Osteoblast (primary cell): ENCODE measurements around the gene TPP1. TPM values are rescaled to one million over a fixed set of nuclear protein-coding genes. Genes with fewer than 3 reads are reported as not detected.

Experiments used
- DNase-seq: peaks from one replicate; pipeline ENCODE4 v3.0.0; 2011; ENCODE audit warnings: low spot score, mixed read lengths; ENCODE audit not compliant: insufficient read length; ENCODE audit errors: missing footprints
- H2AFZ ChIP-seq: 2 replicates; pipeline ENCODE4 v1.6.0; 2011; ENCODE audit warnings: mild to moderate bottlenecking, low read length
- H3K27ac ChIP-seq: 2 replicates; pipeline ENCODE4 v1.5.1; 2011; ENCODE audit warnings: mild to moderate bottlenecking, low read depth, low read length, moderate library complexity
- H3K27me3 ChIP-seq: 2 replicates; pipeline ENCODE4 v1.6.0; 2012; ENCODE audit warnings: mild to moderate bottlenecking, control low read depth, inconsistent platforms, low read length, moderate library complexity; ENCODE audit not compliant: insufficient read depth
- H3K36me3 ChIP-seq: 2 replicates; pipeline ENCODE4 v1.5.1; 2011; ENCODE audit warnings: mild to moderate bottlenecking, low read length, control low read depth, moderate library complexity; ENCODE audit not compliant: insufficient read depth
- H3K4me1 ChIP-seq: 2 replicates; pipeline ENCODE4 v1.5.1; 2011; ENCODE audit warnings: mild to moderate bottlenecking, low read length, control low read depth, moderate library complexity; ENCODE audit not compliant: insufficient read depth
- H3K4me2 ChIP-seq: 2 replicates; pipeline ENCODE4 v1.6.0; 2011; ENCODE audit warnings: mild to moderate bottlenecking, low read length; ENCODE audit not compliant: insufficient read depth
- H3K4me3 ChIP-seq: fragments of 200-600 bp; sonication (generic); 3 replicates; pipeline ENCODE4 v1.5.1; 2012; ENCODE audit warnings: mild to moderate bottlenecking, low read length, inconsistent platforms; ENCODE audit not compliant: insufficient read depth
- H3K79me2 ChIP-seq: 2 replicates; pipeline ENCODE4 v1.6.0; 2012; ENCODE audit warnings: mild to moderate bottlenecking, low read length, control low read depth, inconsistent platforms; ENCODE audit not compliant: insufficient read depth
- H3K9me3 ChIP-seq: 2 replicates; pipeline ENCODE4 v1.5.1; 2011; ENCODE audit warnings: low read depth, low read length, control low read depth
- H4K20me1 ChIP-seq: 2 replicates; pipeline ENCODE4 v1.6.0; 2012; ENCODE audit warnings: mild to moderate bottlenecking, low read length, control low read depth; ENCODE audit not compliant: insufficient read depth
- total RNA-seq: library from RNA; depleted of rRNA; stranded (reverse); fragments of >200 nt; gene quantifications from 2 replicates; pipeline ENCODE4 v1.2.3, GENCODE V29; 2012
- TF ChIP-seq, protein P1 (sequence below): IDR thresholded peaks from 2 replicates; pipeline ENCODE4 v1.5.1; 2011; ENCODE audit warnings: mild to moderate bottlenecking, low read depth, low read length, moderate library complexity; ENCODE audit errors: extremely low read depth

The TPP1 gene
- total RNA-seq, 1 donor: 127 TPM

DNA sequence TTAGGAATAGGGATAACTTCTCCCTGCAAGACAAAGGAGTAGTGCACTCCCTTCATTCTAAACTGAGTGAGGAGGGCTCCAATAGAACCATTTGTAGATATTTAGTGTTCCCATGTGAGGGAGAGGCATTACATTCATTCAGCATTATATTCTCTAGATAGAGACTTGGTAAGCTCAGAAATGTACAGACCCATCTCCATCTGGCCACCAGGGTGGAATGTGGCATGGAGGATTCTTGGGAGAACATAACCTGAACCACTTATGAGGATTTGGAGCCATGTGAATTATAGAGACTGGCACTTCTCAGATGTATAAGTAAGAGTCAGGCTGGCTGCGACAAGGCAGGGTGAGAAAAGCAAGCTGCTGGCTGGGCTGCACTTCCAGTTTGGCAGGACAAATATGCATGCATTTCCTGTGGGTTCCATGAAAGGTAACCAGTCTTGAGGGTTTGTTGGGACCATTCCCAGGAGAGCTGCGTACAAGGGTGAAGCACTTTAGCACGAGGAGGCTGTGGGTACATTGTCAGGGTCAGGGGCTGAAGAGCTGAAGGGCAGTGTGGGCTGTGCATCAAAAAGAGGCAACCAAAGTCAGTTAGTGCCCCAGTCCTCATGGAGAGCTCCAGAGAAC lies 25.0 kb downstream of the TPP1 start:
- H3K4me1 ChIP-seq: no peaks in the 10 kb centered on the region
- H3K27me3 ChIP-seq: no peaks in the 10 kb centered on the region
- no peak overlapping the region for H3K4me3 ChIP-seq
- H3K79me2 ChIP-seq: peaks cover 24% of the 10 kb centered on the region
- no peak overlapping the region for H3K27ac ChIP-seq
- no peak for DNase-seq
- H2AFZ ChIP-seq: no peak overlapping the region
- no peaks in the 10 kb centered on the region for H3K9me3 ChIP-seq
- H4K20me1 ChIP-seq: peaks cover 6% of the 10 kb centered on the region
- H3K36me3 ChIP-seq: peaks cover 39% of the 10 kb centered on the region
- TF ChIP-seq, protein P1, sequence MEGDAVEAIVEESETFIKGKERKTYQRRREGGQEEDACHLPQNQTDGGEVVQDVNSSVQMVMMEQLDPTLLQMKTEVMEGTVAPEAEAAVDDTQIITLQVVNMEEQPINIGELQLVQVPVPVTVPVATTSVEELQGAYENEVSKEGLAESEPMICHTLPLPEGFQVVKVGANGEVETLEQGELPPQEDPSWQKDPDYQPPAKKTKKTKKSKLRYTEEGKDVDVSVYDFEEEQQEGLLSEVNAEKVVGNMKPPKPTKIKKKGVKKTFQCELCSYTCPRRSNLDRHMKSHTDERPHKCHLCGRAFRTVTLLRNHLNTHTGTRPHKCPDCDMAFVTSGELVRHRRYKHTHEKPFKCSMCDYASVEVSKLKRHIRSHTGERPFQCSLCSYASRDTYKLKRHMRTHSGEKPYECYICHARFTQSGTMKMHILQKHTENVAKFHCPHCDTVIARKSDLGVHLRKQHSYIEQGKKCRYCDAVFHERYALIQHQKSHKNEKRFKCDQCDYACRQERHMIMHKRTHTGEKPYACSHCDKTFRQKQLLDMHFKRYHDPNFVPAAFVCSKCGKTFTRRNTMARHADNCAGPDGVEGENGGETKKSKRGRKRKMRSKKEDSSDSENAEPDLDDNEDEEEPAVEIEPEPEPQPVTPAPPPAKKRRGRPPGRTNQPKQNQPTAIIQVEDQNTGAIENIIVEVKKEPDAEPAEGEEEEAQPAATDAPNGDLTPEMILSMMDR: no peak
- H3K4me2 ChIP-seq: no peak overlapping the region

DNA sequence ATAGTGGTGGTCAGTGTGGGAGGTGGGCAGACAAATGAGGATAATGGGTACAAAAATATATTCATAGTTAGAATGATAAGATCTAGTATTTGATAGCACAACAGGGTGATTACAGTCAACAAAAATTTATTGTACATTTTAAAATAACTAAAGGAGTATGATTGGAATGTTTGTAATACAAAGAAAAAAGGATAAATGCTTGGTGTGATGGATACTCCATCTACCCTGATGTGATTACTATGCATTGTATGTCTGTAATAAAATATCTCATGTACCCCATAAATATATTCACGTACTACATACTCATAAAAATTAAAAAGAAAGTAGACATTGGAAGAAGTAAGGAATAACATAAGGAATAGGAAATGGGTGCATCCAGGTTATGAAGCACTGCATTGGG lies 31.2 kb downstream of the TPP1 start:
- Histone ChIP-seq H3K4me1 (no peaks in the 10 kb centered on the region), H3K4me3 (no peak overlapping the region), H3K36me3 (no peaks in the 10 kb centered on the region), H3K4me2 (no peak overlapping the region), H2AFZ (no peak overlapping the region), H3K9me3 (no peaks in the 10 kb centered on the region), H4K20me1 (no peaks in the 10 kb centered on the region), H3K79me2 (no peaks in the 10 kb centered on the region), H3K27ac (no peak overlapping the region), H3K27me3 (no peaks in the 10 kb centered on the region)
- TF ChIP-seq, protein P1: no peak
- DNase-seq: no peak

DNA sequence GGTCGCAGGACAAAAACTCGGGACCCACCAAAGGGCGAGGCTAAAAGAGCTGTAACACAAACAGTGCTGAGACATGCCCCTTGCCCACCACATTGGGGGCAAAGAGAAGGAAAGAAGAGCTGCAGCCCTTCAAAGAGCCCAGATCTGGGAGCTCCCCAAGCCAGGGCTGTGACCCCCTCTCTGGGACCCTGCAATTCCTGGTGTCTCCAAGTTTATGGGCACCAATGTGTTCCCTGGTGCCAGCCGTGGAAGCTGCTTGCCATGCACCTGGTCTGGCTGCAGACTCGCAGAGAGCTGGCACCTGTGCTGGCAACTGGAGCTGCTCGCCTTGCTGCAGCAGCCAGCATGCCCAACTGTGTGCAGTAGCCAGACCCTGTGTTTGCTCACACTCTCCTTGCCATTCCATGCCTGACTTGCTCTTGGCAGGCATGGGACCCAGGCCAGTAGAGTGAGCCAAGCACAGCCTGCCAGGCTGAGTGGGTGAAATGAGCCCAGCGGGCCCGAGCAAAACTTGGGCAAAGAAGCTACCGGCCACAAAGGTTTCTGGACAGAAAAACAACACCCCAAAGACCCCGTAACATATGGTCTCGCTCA lies 31.8 kb downstream of the TPP1 start:
- Histone ChIP-seq H3K4me3 (no peak overlapping the region), H2AFZ (no peak overlapping the region), H3K4me2 (no peak overlapping the region), H4K20me1 (no peaks in the 10 kb centered on the region), H3K27me3 (no peaks in the 10 kb centered on the region), H3K27ac (no peak overlapping the region), H3K79me2 (no peaks in the 10 kb centered on the region), H3K36me3 (no peaks in the 10 kb centered on the region), H3K9me3 (no peaks in the 10 kb centered on the region), H3K4me1 (no peaks in the 10 kb centered on the region)
- TF ChIP-seq, protein P1: no peak
- no peak for DNase-seq

DNA sequence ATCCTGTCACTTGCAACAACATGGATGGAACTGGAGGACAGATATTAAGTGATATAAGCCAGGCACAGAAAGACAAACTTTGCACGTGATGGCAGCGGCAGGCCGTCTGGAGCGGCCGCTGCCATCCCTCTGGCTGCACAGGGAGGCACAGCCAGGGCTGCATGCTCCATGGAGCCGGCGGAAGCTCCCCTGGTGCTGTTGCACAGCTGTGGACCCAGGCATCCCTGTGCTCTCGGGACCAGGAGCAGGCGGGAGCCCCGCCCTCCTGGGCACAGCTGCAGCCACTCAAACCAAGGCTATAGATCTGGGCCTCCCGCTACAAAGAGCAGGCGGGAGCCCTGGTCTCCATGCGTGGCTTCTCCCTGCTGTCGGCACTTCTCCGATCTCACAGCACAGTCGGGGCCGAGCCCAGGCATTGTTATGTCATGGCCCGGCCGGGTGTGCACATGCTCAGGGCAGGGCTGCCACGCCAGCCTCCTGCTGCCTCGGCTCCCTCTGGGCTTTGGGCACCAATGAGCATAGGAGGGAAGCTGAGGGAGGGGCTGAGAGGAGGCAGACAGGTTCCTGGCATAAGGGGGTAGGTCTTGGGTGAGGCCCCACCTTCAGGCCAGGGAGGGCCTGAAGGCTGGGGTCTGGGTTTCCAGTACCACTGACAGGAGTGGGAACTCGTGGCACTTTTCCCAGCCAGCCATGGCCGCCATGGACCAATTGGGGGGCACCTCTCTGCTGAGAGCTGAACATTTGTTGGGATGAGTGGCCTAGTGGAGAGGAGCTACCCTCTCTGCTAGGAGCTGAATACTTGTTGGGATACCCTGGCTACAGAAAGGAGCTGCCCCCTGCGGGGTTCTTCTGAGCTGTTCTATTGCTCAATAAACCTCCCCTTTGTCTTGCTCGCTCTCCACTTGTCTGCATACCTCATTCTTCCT lies 32.5 kb downstream of the TPP1 start:
- Histone ChIP-seq H3K9me3 (no peaks in the 10 kb centered on the region), H3K79me2 (no peaks in the 10 kb centered on the region), H3K36me3 (no peaks in the 10 kb centered on the region), H3K27ac (no peak overlapping the region), H3K4me3 (no peak overlapping the region), H3K4me1 (no peaks in the 10 kb centered on the region), H3K4me2 (no peak overlapping the region), H4K20me1 (no peaks in the 10 kb centered on the region), H3K27me3 (no peaks in the 10 kb centered on the region), H2AFZ (no peak overlapping the region)
- DNase-seq: no peak
- TF ChIP-seq, protein P1: no peak
